ENCODE results near the gene ARMC9. TPM values are rescaled to one million over a fixed set of nuclear protein-coding genes. Genes with fewer than 3 reads are reported as not detected.

Gene ARMC9
- total RNA-seq, 2 experiments from 2014 or later = 3.0 TPM

DNA sequence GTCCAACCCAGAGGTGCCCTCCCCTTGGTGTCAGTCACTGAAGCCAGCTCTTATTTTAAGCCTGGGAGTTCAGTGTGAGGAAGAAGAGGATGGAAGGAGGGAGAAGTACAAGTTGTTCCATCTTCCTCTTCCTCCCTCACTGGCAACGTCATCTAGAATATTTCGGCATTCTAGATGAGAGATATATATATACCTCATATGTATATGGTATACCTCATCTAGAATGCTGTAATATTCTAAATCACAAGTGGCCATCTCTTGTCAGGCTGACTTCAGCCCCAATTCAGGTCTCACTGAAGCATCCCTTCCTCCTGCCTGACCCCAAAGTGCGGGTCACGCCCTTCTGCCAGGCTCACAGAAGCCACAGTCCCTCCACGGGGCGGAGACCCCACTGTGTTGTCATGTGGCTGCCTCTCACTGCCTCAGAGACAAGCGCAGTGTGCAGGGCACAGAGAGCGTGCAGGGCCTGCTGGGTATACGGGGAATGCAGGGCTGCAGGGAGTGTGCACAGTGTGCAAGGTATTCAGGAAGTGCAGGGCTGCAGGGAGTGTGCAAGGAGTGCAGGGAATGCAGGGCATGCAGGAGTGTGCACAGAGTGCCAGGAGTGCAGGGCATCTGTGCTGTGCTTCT, 164.2 kb downstream of the ARMC9 start:
- no peaks in the 10 kb centered on the region for H3K27me3 Mint-ChIP-seq
- peaks cover 4% of the 10 kb centered on the region for H3K4me1 Mint-ChIP-seq (ENCODE audit: low read depth)
- CTCF ChIA-PET = no interaction called here
- no peaks in the 10 kb centered on the region for H3K36me3 Mint-ChIP-seq
- POLR2A ChIA-PET = no interaction called here
- no peaks in the 10 kb centered on the region for H3K9me3 Mint-ChIP-seq
- H3K4me3 Mint-ChIP-seq = no peak overlapping the region
- no peak for DNase-seq
- no peak overlapping the region for H3K27ac Mint-ChIP-seq
- intact Hi-C loops (cut with micrococcal nuclease) = no loop called here

DNA sequence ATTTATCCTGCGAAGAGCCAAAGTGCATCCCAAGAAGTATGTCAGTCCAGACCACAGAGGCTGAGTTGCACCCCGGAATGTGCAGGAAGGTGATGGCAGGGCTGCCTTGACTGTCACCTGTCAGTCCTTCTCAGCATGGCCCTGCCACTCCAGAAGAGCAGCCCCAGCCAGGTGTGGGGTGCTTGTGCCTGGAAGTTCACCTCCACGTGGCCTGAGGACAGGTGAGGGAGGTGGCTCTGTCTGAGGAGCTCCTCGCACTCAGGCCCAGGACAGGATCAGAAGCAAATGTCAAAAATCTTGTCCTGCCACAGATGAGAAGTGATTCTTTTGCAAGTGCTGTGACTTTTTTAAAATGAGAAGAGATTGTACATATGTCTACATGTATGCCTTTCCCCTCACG, 165.6 kb downstream of the ARMC9 start:
- CTCF ChIA-PET = no interaction called here
- Mint-ChIP-seq H3K27me3 (no peaks in the 10 kb centered on the region), H3K27ac (no peak overlapping the region), H3K4me1 (ENCODE audit: low read depth) (peaks cover 4% of the 10 kb centered on the region), H3K36me3 (no peaks in the 10 kb centered on the region), H3K9me3 (no peaks in the 10 kb centered on the region), H3K4me3 (no peak overlapping the region)
- intact Hi-C loops (cut with micrococcal nuclease) = no loop called here
- DNase-seq = no peak
- POLR2A ChIA-PET = no interaction called here

DNA sequence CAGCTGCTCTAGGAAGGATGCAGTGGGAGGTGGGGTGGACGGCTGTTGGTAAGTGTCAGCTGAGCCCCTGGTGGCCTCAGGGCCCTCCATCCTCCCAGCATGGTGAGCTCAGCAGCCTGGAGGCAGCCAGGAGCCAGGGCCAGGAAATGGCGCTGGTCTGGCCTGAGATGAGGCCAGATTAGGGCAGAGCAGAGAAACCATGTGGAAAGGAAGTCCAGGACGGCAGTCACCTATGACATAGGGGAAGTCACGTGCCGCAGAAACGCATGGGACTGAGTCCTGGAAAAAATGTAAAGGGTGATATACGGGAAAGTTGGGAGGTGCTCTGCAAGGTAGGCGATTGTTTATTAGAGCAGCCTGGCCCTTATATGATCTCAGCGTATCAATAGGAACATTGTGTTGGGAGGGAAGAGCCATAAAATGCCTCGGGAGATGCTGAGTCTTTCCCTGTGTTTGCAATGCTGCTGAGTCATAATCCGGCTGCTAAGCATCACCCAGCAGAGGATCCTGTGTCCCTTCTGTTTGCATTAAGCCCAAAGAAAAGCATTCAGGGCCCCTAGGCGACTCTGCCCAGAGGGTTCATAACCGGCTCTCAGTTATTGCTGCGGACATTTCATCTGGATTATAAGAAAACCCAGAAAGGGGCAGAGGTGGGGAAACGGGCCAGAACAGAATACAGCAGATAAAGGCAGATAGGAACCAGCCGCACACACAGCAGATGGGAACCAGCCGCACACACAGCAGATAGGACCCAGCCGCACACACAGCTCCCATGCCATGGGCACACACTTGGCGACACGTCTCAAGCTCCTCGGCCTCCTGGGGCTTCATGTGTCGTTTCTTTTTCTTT, 166.8 kb downstream of the ARMC9 start:
- H3K27ac Mint-ChIP-seq = no peak overlapping the region
- POLR2A ChIA-PET = no interaction called here
- H3K36me3 Mint-ChIP-seq = no peaks in the 10 kb centered on the region
- H3K9me3 Mint-ChIP-seq = no peaks in the 10 kb centered on the region
- H3K27me3 Mint-ChIP-seq = no peaks in the 10 kb centered on the region
- CTCF ChIA-PET = interaction anchor here (1.4 kb wide), 1 partner anchor 12 kb away, joined by 3 read pairs; no protein-coding TSS in a partner anchor
- DNase-seq = no peak
- intact Hi-C loops (cut with micrococcal nuclease) = no loop called here
- no peak overlapping the region for H3K4me3 Mint-ChIP-seq
- peaks cover 4% of the 10 kb centered on the region for H3K4me1 Mint-ChIP-seq (ENCODE audit: low read depth)

DNA sequence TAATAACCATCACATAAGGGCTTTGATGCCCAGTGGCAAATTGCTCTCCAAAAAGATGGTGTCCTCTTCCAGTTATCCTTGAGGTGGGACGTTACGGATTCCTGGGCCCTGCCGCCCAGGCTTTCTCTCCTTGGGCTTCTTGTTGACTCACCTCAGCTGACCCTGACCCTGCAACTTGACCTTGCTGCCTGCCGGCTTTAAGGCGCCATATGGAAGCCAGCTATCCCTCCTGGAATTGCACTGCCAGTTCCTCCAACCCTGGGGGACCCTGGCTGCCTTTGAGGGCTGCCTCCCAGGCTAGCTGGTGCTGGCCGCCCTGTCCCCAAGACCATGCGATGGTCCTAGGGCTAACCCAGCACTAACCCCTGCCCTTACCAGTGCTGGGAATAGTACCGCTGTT, 168.7 kb downstream of the ARMC9 start:
- ChIA-PET CTCF (no interaction called here), POLR2A (no interaction called here)
- Mint-ChIP-seq H3K27ac (no peak overlapping the region), H3K36me3 (no peaks in the 10 kb centered on the region), H3K9me3 (no peaks in the 10 kb centered on the region), H3K4me3 (no peak overlapping the region), H3K4me1 (ENCODE audit: low read depth) (peaks cover 2% of the 10 kb centered on the region), H3K27me3 (no peaks in the 10 kb centered on the region)
- intact Hi-C loops (cut with micrococcal nuclease) = no loop called here
- no peak for DNase-seq

DNA sequence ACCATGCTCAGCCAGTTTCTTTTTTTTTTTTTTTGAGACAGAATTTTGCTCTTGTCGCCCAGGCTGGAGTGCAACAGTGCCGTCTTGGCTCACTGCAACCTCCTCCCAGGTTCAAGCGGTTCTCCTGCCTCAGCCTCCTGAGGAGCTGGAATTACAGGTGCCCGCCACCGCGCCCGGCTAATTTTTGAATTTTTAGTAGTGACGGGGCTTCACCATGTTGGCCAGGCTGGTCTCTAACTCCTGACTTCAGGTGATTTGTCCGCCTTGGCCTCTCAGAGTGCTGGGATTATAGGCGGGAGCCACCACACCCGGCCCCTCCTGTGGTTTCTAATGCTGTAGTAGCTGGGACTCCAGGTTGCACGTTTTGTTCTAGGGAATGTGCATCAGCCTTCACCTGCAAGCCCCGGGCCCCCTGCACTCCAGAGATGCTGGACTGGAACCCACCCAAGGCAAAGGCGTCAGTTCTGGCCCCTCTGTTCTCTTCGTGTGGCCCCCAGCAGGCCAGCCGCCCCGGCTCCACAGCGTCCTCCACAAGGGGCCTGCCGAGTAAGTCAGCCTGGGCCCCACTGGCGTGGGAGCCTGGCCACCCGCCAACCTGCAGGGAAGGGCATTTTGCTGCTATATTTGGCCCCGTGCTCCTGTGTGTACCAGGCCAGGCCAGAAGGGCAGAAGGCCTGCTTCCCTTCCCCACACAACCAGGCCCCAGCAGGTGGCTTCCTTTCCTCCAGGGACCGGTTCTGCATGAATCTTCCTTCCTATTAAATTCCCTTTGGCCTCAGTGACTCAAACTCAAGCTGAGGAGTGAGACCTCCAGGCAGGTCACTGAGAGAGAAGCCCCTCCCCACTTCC, 171.4 kb downstream of the ARMC9 start:
- Mint-ChIP-seq H3K27me3 (no peaks in the 10 kb centered on the region), H3K4me3 (no peak overlapping the region), H3K9me3 (no peaks in the 10 kb centered on the region), H3K27ac (no peak overlapping the region), H3K4me1 (ENCODE audit: low read depth) (no peaks in the 10 kb centered on the region), H3K36me3 (no peaks in the 10 kb centered on the region)
- ChIA-PET POLR2A (no interaction called here), CTCF (no interaction called here)
- DNase-seq = no peak
- intact Hi-C loops (cut with micrococcal nuclease) = no loop called here

DNA sequence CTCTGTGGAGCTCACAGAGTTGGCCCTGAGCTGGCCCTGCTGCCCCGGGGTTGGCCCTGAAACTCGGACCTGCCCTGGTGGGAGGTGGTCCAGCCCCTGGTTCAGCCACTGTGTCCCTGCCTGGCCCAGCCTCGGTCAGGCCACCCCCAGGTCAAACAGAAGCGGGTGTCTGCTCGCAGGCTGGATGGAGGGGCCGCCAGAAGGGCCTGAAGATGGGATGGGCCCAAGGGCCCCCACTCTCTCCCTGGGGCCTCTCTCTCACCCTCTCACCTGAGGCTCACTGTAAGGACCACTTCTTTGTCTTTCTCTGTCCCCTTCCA, 172.0 kb downstream of the ARMC9 start:
- CTCF ChIA-PET = no interaction called here

DNA sequence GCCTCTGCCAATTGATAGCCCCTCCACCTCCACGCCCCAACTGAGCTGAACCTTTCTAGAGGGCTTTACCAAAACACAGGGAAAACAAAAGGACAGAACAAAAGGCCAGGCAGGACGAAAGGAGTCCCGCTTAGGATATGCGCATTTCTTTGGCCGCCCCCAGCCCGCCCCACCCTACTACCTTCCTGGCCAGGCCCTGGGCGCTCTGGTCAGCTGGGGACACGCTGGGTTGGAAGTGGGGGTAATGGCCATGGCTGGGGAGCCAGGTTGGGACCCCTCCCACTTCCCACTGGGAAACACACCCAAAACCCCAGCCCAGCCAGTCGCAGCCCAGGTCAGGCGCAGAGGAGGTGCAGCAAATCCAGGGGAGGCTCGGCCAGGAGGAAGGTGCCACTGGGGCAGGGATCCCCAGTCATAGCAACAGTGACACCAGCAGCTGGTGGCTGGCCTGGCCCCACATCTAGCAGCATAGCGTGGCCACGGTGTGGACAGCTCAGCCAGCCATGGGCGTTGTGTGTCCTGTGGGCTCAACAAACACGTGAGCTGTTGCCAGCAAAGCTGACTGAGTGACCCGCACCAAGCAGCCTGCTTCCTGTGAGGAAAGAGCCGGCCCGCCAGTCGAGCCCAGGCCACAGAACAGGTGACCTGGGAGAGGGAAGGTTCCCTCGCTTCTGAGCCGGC, 172.5 kb downstream of the ARMC9 start:
- no peak overlapping the region for H3K4me3 Mint-ChIP-seq
- no peaks in the 10 kb centered on the region for H3K27me3 Mint-ChIP-seq
- H3K9me3 Mint-ChIP-seq = no peaks in the 10 kb centered on the region
- DNase-seq = no peak
- intact Hi-C loops (cut with micrococcal nuclease) = no loop called here
- POLR2A ChIA-PET = no interaction called here
- H3K36me3 Mint-ChIP-seq = no peaks in the 10 kb centered on the region
- CTCF ChIA-PET = no interaction called here
- H3K27ac Mint-ChIP-seq = no peak overlapping the region
- no peaks in the 10 kb centered on the region for H3K4me1 Mint-ChIP-seq (ENCODE audit: low read depth)

More for the DNA sequence above, 172.0 kb downstream of the ARMC9 start:
- no peak overlapping the region for H3K27ac Mint-ChIP-seq
- H3K9me3 Mint-ChIP-seq = no peaks in the 10 kb centered on the region
- H3K36me3 Mint-ChIP-seq = no peaks in the 10 kb centered on the region
- no peak overlapping the region for H3K4me3 Mint-ChIP-seq
- no peaks in the 10 kb centered on the region for H3K4me1 Mint-ChIP-seq (ENCODE audit: low read depth)
- POLR2A ChIA-PET = no interaction called here
- H3K27me3 Mint-ChIP-seq = no peaks in the 10 kb centered on the region
- DNase-seq = no peak
- intact Hi-C loops (cut with micrococcal nuclease) = no loop called here

DNA sequence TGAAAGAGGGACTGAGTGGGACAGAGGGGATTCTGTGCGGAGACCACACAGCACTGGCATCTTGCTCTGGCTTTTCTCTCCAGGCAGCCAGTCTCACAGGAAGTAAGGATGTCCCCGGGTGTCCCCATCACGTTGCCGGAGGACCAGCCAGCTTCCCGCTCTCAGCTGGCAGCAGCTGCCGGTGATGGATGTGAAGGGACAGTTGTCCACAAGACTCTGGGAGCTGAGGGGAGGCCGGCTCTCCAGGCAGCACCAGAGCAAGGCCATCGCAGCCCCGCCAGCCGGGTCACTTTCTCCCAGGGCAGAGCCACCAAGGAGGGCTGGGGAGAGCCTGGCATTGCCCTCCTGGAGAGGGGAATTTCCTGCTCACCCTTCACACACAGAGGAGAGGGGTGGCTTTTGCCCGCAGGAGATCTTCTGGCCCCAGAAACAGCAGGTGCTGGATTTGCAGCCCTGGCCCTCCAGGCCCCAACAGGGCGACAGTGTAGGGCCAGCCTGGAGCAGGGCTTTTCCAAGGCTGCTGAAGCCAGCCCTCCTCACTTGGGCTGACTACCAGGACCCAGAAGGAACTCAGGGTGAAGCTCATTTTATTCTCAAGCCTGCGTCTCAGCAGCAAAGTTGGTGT, 173.1 kb downstream of the ARMC9 start:
- H3K4me1 Mint-ChIP-seq (ENCODE audit: low read depth) = no peaks in the 10 kb centered on the region
- H3K36me3 Mint-ChIP-seq = no peaks in the 10 kb centered on the region
- H3K27ac Mint-ChIP-seq = no peak overlapping the region
- H3K9me3 Mint-ChIP-seq = no peaks in the 10 kb centered on the region
- POLR2A ChIA-PET = no interaction called here
- intact Hi-C loops (cut with micrococcal nuclease) = no loop called here
- no peaks in the 10 kb centered on the region for H3K27me3 Mint-ChIP-seq
- H3K4me3 Mint-ChIP-seq = no peak overlapping the region
- CTCF ChIA-PET = no interaction called here
- no peak for DNase-seq

DNA sequence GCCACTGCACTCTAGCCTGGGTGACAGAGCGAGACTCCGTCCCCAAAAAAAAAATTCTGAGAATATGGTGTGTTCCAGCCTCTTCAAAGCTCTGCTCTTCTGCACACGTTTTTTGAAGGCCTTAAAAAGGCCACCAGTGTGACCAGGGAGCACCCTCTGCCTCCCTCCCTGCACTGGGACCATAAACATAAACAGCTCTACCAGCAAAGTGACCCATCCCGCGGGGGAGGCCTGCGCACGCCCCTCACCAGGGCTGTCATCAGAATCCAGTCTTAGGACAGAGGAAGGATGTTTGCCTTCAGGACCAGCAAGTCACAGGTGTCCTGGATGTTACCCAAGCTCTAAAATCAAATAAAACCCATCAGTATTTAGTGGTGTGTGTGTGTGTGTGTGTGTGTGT, 173.9 kb downstream of the ARMC9 start:
- CTCF ChIA-PET = no interaction called here
- no peaks in the 10 kb centered on the region for H3K36me3 Mint-ChIP-seq
- H3K4me3 Mint-ChIP-seq = no peak overlapping the region
- intact Hi-C loops (cut with micrococcal nuclease) = no loop called here
- H3K27ac Mint-ChIP-seq = no peak overlapping the region
- POLR2A ChIA-PET = no interaction called here
- DNase-seq = no peak
- no peaks in the 10 kb centered on the region for H3K4me1 Mint-ChIP-seq (ENCODE audit: low read depth)
- no peaks in the 10 kb centered on the region for H3K9me3 Mint-ChIP-seq
- no peaks in the 10 kb centered on the region for H3K27me3 Mint-ChIP-seq

DNA sequence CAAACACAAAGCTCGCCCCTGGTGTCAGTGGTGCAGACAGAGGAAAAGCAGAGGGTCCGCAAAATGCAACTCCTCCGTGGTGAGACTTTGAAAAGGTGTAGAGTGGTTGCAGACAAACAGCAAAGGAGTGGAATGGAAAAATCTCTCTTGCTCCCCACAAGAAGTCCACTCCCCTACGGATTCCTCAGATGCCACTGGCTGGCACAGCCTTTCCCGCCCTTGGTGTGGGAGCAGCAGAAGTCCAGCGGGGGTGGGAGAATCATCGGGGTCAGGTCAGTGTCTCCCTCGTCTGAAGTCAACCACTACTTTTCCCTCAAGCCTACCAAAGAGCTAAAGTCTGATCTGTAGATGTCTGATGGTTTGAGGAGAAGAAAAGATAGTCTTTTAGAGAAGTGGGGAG, 174.8 kb downstream of the ARMC9 start:
- Mint-ChIP-seq H3K27me3 (no peaks in the 10 kb centered on the region), H3K36me3 (no peaks in the 10 kb centered on the region), H3K9me3 (no peaks in the 10 kb centered on the region), H3K4me1 (ENCODE audit: low read depth) (no peaks in the 10 kb centered on the region), H3K27ac (no peak overlapping the region), H3K4me3 (no peak overlapping the region)
- ChIA-PET POLR2A (no interaction called here), CTCF (no interaction called here)
- intact Hi-C loops (cut with micrococcal nuclease) = no loop called here
- no peak for DNase-seq

DNA sequence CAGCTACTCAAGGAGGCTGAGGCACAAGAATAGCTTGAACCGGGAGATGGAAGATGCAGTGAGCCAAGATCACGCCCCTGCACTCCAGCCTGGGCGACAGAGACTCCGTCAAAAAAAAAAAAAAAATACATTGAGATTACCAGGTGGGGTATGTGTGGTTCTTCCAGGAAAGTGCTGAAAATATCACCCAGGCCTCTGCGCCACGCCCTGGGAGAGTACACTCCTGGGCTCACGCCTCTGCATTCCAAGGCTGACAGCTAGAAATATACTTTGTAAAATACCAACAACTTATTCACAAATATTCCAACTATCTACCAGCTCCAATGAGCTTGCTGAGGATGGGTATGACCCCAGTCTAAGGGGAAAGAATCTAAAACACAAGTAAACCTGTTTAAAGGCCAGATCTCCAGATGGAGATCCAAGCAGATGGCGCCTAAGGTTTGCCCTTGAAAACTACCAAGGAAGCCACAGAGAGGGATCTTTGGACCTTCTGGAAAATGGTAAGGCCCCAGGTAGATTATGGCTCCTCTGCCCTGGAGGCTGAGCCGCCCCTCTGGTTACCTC, 175.4 kb downstream of the ARMC9 start:
- Mint-ChIP-seq H3K4me1 (ENCODE audit: low read depth) (no peaks in the 10 kb centered on the region), H3K4me3 (no peak overlapping the region), H3K27me3 (no peaks in the 10 kb centered on the region), H3K27ac (no peak overlapping the region), H3K9me3 (no peaks in the 10 kb centered on the region), H3K36me3 (no peaks in the 10 kb centered on the region)
- CTCF ChIA-PET = no interaction called here
- intact Hi-C loops (cut with micrococcal nuclease) = no loop called here
- no peak for DNase-seq
- POLR2A ChIA-PET = no interaction called here

DNA sequence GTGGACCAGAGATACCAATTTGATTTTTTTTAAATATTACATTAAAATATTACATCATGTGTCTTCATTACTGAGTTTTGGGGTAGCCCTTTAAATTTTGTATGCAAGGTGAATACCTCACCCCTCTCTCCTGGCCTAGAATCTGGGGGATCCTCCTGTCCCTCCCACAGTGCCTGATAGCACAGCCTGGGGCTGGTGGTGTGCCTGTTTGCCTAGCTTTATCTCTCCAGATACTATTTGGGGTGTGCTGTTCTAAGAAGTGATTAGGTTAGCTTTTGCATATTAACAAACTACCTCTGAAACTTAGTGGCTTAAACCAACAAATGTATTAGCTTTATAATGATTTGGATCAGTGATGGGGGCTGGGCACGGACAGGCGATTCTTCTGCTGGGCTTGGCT, 176.3 kb downstream of the ARMC9 start:
- no peaks in the 10 kb centered on the region for H3K27me3 Mint-ChIP-seq
- H3K9me3 Mint-ChIP-seq = no peaks in the 10 kb centered on the region
- no peaks in the 10 kb centered on the region for H3K36me3 Mint-ChIP-seq
- no peak overlapping the region for H3K4me3 Mint-ChIP-seq
- intact Hi-C loops (cut with micrococcal nuclease) = no loop called here
- ChIA-PET CTCF (no interaction called here), POLR2A (no interaction called here)
- DNase-seq = no peak
- no peaks in the 10 kb centered on the region for H3K4me1 Mint-ChIP-seq (ENCODE audit: low read depth)
- no peak overlapping the region for H3K27ac Mint-ChIP-seq

Data from activated CD4-positive, alpha-beta memory T cell treated with anti-CD3 and anti-CD28 coated beads for 36 hours (primary cell).